ENCODE results near the gene ZMPSTE24.

- TF ChIP-seq CTCF (conservative IDR thresholded peaks at IDR 0.05 in 1 of 2, IDR thresholded peaks at IDR 0.05 in 1 of 2; ENCODE audit: extremely low read depth in 1 of 2, insufficient read depth in 1 of 2, low read depth in 1 of 2, low read length in 2 of 2) (no peak), EZH2 (IDR thresholded peaks at IDR 0.05; ENCODE audit: borderline replicate concordance, low read length) (no peak)
Observed at GRCh38 chr1:40306296-40306695, 48.3 kb downstream of the ZMPSTE24 start.

Data from mammary epithelial cell (primary cell).